Breast epithelium (tissue), 4 donors: ENCODE measurements around the gene USF1. TPM values are rescaled to one million over a fixed set of nuclear protein-coding genes. Genes with fewer than 3 reads are reported as not detected.
"Not testable (repeated sequence)": the region's sequence is repeated elsewhere in the genome, so short reads cannot be mapped to it uniquely, and the experiment has no call there.

Source experiments
- DNase-seq, 2 donors: peaks; one replicate each; pipeline ENCODE4 v3.0.0-alpha.2; 2019; ENCODE audit warnings: low spot score in 2 of 2
- H3K27ac ChIP-seq, 2 donors: fragments of 200-600 bp; sonication (generic) in 1 of 2; one replicate each; pipeline ENCODE4 v1.5.1; 2016 to 2019; ENCODE audit warnings: mild to moderate bottlenecking in 1 of 2
- H3K27me3 ChIP-seq, 2 donors: fragments of 200-600 bp; sonication (generic) in 1 of 2; one replicate each; pipeline versions ENCODE4 v1.5.1 to v1.6.0; 2017 to 2019; ENCODE audit warnings: control low read depth in 1 of 2, mild to moderate bottlenecking in 1 of 2
- H3K36me3 ChIP-seq: fragments of 200-600 bp; one replicate; pipeline ENCODE4 v1.5.1; 2019
- H3K4me1 ChIP-seq, 2 donors: fragments of 200-600 bp; sonication (generic); one replicate each; pipeline ENCODE4 v1.5.1; 2016 to 2019; ENCODE audit warnings: control low read depth in 1 of 2
- H3K4me3 ChIP-seq, 3 donors: fragments of 200-600 bp; sonication (generic); 1 replicate in 2 of 3; 2 replicates in 1 of 3; pipeline ENCODE4 v1.5.1; 2016 to 2019; ENCODE audit warnings: mild to moderate bottlenecking in 3 of 3, moderate library complexity in 2 of 3
- H3K9me3 ChIP-seq, 2 donors: fragments of 200-600 bp; sonication (generic) in 1 of 2; one replicate each; pipeline ENCODE4 v1.5.1; 2016 to 2019; ENCODE audit warnings: control low read depth in 1 of 2
- CTCF ChIP-seq, 3 donors: fragments of 450-650 bp; IDR thresholded peaks; one replicate each; pipeline ENCODE4 v1.5.1; 2016 to 2017; ENCODE audit warnings: antibody characterized with exemption in 3 of 3, mild to moderate bottlenecking in 3 of 3, moderate library complexity in 3 of 3
- POLR2A ChIP-seq: fragments of 450-650 bp; IDR thresholded peaks from one replicate; pipeline ENCODE4 v1.6.1; 2016; ENCODE audit warnings: antibody characterized with exemption, mild to moderate bottlenecking, moderate library complexity
- POLR2AphosphoS5 ChIP-seq, 3 donors: sonication (generic); formaldehyde crosslinking; IDR thresholded peaks; one replicate each; pipeline ENCODE4 v1.6.1; 2017; ENCODE audit warnings: antibody characterized with exemption in 3 of 3
- intact Hi-C: fragments of 100-400 bp; cut with DNase I; formaldehyde crosslinking; loops from one replicate; pipeline ENCODE4 v1.15.1; 2023; ENCODE audit warnings: low total_unique reads
- total RNA-seq, 3 donors: library from RNA; depleted of rRNA; stranded (reverse); fragments of >200 nt; gene quantifications; one replicate each; pipeline ENCODE4 v1.1.0, GENCODE V29; 2016

Gene USF1
- total RNA-seq, 3 donors from 2014 or later: 64.5 to 70.8 (median 64.6) TPM

GRCh38 chr1:161021165-161021969 is 24.4 kb downstream of the USF1 start:
- peak overlapping the region; percentile 51 to 84 (median 58) for H3K4me3 ChIP-seq
- no peaks in the 10 kb centered on the region for H3K36me3 ChIP-seq
- TF ChIP-seq CTCF (IDR thresholded peaks at IDR 0.05) (no peak), POLR2AphosphoS5 (IDR thresholded peaks at IDR 0.05) (no peak), POLR2A (no peak)
- H3K27ac ChIP-seq: peak overlapping the region; percentile 88 to 93
- DNase-seq: peak; percentile 98 to 99
- H3K4me1 ChIP-seq: peaks cover 0 to 16% of the 10 kb centered on the region in 2 donors
- H3K9me3 ChIP-seq: no peaks in the 10 kb centered on the region
- no peaks in the 10 kb centered on the region for H3K27me3 ChIP-seq
- intact Hi-C loops: no loop called here

- H3K27ac ChIP-seq: peak within 1 kb of the TSS; percentile 88 to 93
- no peaks in the 10 kb centered on the region for H3K36me3 ChIP-seq
- intact Hi-C loops: no loop called here
- H3K4me3 ChIP-seq: peak within 1 kb of the TSS; percentile 51 to 84 (median 58)
- no peaks in the 10 kb centered on the region for H3K9me3 ChIP-seq
- H3K27me3 ChIP-seq: no peaks in the 10 kb centered on the region
- H3K4me1 ChIP-seq: peaks cover 0 to 16% of the 10 kb centered on the region in 2 donors
- DNase-seq: peak in 1 of 2 donors; percentile 50
- TF ChIP-seq CTCF (IDR thresholded peaks at IDR 0.05) (peak; percentile 30 to 72 (median 44)), POLR2A (peak; percentile 41), POLR2AphosphoS5 (IDR thresholded peaks at IDR 0.05) (peak in 1 of 3 donors; percentile 92)
Observed at GRCh38 chr1:161020509-161021164, 25.1 kb downstream of the USF1 start, which contains the start of gene F11R. Gene F11R, minus strand, starts transcription at chr1:161021152. Its CDS starts 79 bp downstream, at chr1:161021073.

GRCh38 chr1:161019751-161020495 is 25.9 kb downstream of the USF1 start:
- no peak for DNase-seq
- intact Hi-C loops: no loop called here
- TF ChIP-seq POLR2AphosphoS5 (IDR thresholded peaks at IDR 0.05) (no peak), CTCF (IDR thresholded peaks at IDR 0.05) (no peak), POLR2A (no peak)
- Histone ChIP-seq H3K4me1 (peaks cover 0 to 16% of the 10 kb centered on the region in 2 donors), H3K9me3 (no peaks in the 10 kb centered on the region), H3K4me3 (peak overlapping the region; percentile 51 to 84 (median 58)), H3K27ac (peak overlapping the region; percentile 88 to 93), H3K36me3 (no peaks in the 10 kb centered on the region), H3K27me3 (no peaks in the 10 kb centered on the region)

- H3K4me1 ChIP-seq: peaks cover 0 to 16% of the 10 kb centered on the region in 2 donors
- intact Hi-C loops, H3K9me3 ChIP-seq, H3K27me3 ChIP-seq, DNase-seq, H3K36me3 ChIP-seq: not testable (repeated sequence)
- peak overlapping the region in 2 of 3 donors; percentile 58 to 84 for H3K4me3 ChIP-seq
- peak overlapping the region in 1 of 2 donors; percentile 88 for H3K27ac ChIP-seq
Observed at GRCh38 chr1:161019111-161019660, 26.6 kb downstream of the USF1 start.

- no peaks in the 10 kb centered on the region for H3K9me3 ChIP-seq
- H3K4me3 ChIP-seq: no peak overlapping the region
- H3K4me1 ChIP-seq: peaks cover 0 to 16% of the 10 kb centered on the region in 2 donors
- TF ChIP-seq CTCF (IDR thresholded peaks at IDR 0.05) (no peak), POLR2A (no peak), POLR2AphosphoS5 (IDR thresholded peaks at IDR 0.05) (no peak)
- DNase-seq: no peak
- peak overlapping the region; percentile 36 to 88 for H3K27ac ChIP-seq
- no peaks in the 10 kb centered on the region for H3K36me3 ChIP-seq
- H3K27me3 ChIP-seq: no peaks in the 10 kb centered on the region
- intact Hi-C loops: no loop called here
Observed at GRCh38 chr1:161018631-161018930, 27.2 kb downstream of the USF1 start.
